Colonic mucosa (tissue), 4 donors: ENCODE data around the gene UFSP2. TPM values are rescaled to one million over a fixed set of nuclear protein-coding genes. Genes with fewer than 3 reads are reported as not detected.

ENCODE experiments used
- DNase-seq: peaks from one replicate; pipeline ENCODE4 v3.0.0-alpha.2; 2020
- H3K27ac ChIP-seq: fragments of 200-600 bp; one replicate; pipeline ENCODE4 v1.8.0; 2021
- H3K27me3 ChIP-seq: fragments of 200-600 bp; one replicate; pipeline ENCODE4 v1.8.0; 2021
- H3K36me3 ChIP-seq: fragments of 200-600 bp; one replicate; pipeline ENCODE4 v1.8.0; 2021
- H3K4me1 ChIP-seq: fragments of 200-600 bp; one replicate; pipeline ENCODE4 v1.8.0; 2021; ENCODE audit warnings: mild to moderate bottlenecking
- H3K4me3 ChIP-seq: fragments of 200-600 bp; one replicate; pipeline ENCODE4 v1.8.0; 2021
- H3K9ac ChIP-seq, 2 donors: one replicate each; pipeline ENCODE4 v1.7.0; 2013; ENCODE audit warnings: control low read depth in 2 of 2, low read depth in 2 of 2, low read length in 2 of 2
- H3K9me3 ChIP-seq: fragments of 200-600 bp; one replicate; pipeline ENCODE4 v1.8.0; 2021
- intact Hi-C: fragments of 100-400 bp; cut with DNase I; formaldehyde crosslinking; loops from one replicate; pipeline ENCODE4 v1.14.1; 2022
- total RNA-seq, 2 donors: library from RNA; stranded (reverse); fragmentation: NEBNext Ultra II Directional in 1 of 2; extraction: Animal tissue kit (Norgen Biotek cat#: 25700) in 1 of 2; gene quantifications; one replicate each; pipeline ENCODE4 v1.2.1, GENCODE V29; 2021
- TF ChIP-seq, protein P1 (sequence below): fragments of 200-600 bp; IDR thresholded peaks from one replicate; pipeline ENCODE4 v1.8.0; 2022; ENCODE audit warnings: antibody characterized with exemption, mild to moderate bottlenecking
- donor health status: healthy.
- donor health status: DM: no; HTN: no; CAD: no.
- donor health status: DM: no; HTN: no; CAD: no.

The UFSP2 gene
- total RNA-seq, 2 donors from 2014 or later = 22.0 to 23.5 TPM

DNA sequence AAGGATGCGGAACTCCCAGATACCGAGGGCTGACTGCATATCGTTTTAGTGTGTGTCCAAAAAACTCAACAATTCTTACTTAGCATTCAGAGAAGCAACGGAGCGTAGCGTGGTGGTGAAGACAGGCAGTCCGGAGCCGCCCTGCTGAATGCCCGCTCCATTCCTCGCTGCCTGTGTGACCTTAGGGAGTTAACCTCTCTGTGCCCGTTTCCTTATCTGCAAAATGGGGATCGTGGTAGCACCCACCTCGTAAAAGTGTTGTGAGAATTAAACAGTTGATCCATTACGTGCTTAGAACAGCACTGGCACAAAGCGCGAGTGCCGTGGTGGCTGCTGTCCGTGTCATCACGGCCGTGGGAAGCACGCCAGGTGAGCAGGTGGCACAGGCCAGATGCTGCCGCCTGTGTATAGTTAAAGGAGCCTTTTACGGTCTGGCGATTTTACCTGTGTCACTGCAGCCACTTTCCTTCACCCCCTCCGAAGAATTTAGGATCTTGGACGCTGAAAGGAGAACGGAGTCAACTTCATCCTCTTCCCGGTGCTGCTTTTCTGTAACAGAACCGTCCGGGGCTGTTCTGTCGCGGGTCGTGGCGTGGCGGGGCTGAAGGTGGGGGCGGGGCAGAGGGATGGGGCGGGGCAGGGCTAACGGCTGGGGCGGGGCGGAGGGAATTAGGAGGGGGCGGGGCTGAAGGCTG, 44.9 kb upstream of the UFSP2 start:
- Histone ChIP-seq H3K9me3 (no peaks in the 10 kb centered on the region), H3K27ac (peak overlapping the region; percentile 33), H3K4me3 (peak overlapping the region; percentile 56), H3K27me3 (no peaks in the 10 kb centered on the region), H3K4me1 (no peaks in the 10 kb centered on the region), H3K9ac (peak overlapping the region; percentile 51 to 86), H3K36me3 (no peaks in the 10 kb centered on the region)
- DNase-seq = peak; percentile 78
- TF ChIP-seq, protein P1, sequence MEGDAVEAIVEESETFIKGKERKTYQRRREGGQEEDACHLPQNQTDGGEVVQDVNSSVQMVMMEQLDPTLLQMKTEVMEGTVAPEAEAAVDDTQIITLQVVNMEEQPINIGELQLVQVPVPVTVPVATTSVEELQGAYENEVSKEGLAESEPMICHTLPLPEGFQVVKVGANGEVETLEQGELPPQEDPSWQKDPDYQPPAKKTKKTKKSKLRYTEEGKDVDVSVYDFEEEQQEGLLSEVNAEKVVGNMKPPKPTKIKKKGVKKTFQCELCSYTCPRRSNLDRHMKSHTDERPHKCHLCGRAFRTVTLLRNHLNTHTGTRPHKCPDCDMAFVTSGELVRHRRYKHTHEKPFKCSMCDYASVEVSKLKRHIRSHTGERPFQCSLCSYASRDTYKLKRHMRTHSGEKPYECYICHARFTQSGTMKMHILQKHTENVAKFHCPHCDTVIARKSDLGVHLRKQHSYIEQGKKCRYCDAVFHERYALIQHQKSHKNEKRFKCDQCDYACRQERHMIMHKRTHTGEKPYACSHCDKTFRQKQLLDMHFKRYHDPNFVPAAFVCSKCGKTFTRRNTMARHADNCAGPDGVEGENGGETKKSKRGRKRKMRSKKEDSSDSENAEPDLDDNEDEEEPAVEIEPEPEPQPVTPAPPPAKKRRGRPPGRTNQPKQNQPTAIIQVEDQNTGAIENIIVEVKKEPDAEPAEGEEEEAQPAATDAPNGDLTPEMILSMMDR = no peak
- intact Hi-C loops = loop anchor here (5.0 kb wide), 1 partner anchor 127 kb away; no protein-coding TSS in a partner anchor

DNA sequence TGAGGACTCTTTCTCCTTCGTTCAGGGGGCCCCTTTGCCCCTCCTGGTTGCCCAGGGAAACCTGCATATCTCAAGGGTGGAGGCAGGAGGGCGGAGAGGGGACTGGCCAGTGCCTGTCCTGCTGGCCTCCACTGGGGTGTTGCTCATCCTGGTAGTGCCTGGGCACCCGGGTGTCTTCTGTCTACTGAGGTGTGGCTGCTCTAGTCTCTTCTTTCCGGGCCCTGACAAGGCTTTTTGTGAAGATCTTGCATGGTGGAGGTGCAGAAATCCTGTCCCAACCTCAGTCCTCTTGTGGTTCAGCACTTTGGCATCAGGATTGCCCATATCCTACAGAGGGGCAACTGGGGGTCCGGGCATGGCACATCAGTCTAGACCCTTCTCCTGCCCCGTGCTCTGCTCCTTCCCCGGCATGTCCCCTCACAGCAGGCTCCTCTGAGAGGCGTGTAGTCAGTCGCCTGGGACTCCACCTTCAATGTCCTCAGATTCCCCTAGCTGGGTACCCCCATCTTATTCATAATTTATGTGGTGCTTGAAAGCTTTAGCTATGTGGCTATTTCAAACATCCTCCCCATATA, 43.9 kb upstream of the UFSP2 start:
- H3K4me1 ChIP-seq = no peaks in the 10 kb centered on the region
- H3K4me3 ChIP-seq = no peak overlapping the region
- H3K9ac ChIP-seq = no peak overlapping the region
- H3K36me3 ChIP-seq = no peaks in the 10 kb centered on the region
- DNase-seq = no peak
- no peaks in the 10 kb centered on the region for H3K27me3 ChIP-seq
- TF ChIP-seq, protein P1 = no peak
- no peaks in the 10 kb centered on the region for H3K9me3 ChIP-seq
- intact Hi-C loops = loop anchor here (5.0 kb wide), 2 partner anchors 42 to 128 kb away; partner anchors contain the start of gene UFSP2
- H3K27ac ChIP-seq = no peak overlapping the region

DNA sequence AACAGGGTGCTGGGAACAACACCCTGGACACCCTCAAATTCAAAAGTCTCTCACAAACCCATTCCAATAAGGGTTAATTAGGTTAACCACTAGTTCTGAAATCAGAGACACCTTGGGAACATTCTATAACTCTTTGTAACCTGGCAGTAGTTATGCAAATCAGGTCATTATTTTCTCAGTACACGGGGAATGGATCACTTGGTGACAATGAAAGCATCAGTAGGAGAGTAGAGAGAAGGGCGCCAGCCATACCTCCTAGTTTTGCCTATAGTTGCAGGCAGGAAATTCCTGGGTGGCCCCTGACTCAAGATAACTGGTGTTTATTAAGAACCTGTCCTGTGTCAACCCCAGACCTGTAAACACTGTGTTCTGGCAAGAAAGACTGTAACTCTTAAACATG, 43.2 kb upstream of the UFSP2 start:
- no peaks in the 10 kb centered on the region for H3K27me3 ChIP-seq
- no peaks in the 10 kb centered on the region for H3K36me3 ChIP-seq
- H3K9ac ChIP-seq = no peak overlapping the region
- H3K9me3 ChIP-seq = no peaks in the 10 kb centered on the region
- no peak overlapping the region for H3K27ac ChIP-seq
- intact Hi-C loops = loop anchor here (5.0 kb wide), 1 partner anchor 42 kb away; the partner anchor contains the start of gene UFSP2
- no peaks in the 10 kb centered on the region for H3K4me1 ChIP-seq
- no peak for DNase-seq
- TF ChIP-seq, protein P1 = no peak
- no peak overlapping the region for H3K4me3 ChIP-seq

DNA sequence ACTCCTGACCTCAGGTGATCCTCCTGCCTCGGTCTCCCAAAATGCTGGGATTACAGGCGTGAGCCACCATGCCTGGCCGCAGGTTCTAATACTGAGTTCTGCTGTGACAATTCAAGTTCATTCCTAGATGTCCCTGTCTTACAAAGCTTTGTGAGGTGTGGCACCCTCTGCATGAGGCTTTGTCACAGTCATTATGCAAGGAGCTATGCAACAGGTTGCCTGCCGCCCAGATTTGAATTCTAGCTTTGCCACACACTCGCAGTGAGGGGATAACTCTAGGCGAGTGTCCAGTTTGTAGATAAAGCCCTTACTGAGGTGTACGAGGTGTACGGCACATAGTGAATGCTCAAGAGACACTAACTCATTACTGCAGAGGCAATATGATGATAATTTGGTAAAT, 42.2 kb upstream of the UFSP2 start:
- H3K9me3 ChIP-seq = no peaks in the 10 kb centered on the region

DNA sequence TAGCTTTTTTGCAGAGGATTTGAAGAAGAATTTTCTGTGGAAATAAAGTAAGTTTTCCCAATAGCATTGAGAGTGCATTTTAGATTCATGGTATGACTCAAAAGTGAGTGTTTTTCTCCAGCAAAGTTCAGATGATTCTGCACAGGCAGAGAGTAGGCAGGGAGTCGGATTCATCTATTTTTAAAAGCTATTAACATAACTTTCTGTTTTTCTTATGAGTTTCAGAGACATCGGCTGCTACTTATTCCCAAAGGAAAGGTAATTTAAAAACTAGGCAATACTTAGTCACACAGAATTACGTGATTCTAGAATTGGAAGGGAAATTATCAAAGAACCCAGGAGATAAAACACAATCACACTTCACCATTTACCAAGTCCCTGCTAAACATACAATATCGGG, 41.3 kb upstream of the UFSP2 start:
- H3K4me1 ChIP-seq = no peaks in the 10 kb centered on the region
- TF ChIP-seq, protein P1 = no peak
- H3K9ac ChIP-seq = no peak overlapping the region
- intact Hi-C loops = loop anchor here (5.0 kb wide), 1 partner anchor 40 kb away; the partner anchor contains the start of gene UFSP2
- no peaks in the 10 kb centered on the region for H3K27me3 ChIP-seq
- no peak overlapping the region for H3K4me3 ChIP-seq
- no peak overlapping the region for H3K27ac ChIP-seq
- no peaks in the 10 kb centered on the region for H3K9me3 ChIP-seq
- no peaks in the 10 kb centered on the region for H3K36me3 ChIP-seq
- no peak for DNase-seq

More for the DNA sequence above, 42.2 kb upstream of the UFSP2 start:
- no peak overlapping the region for H3K9ac ChIP-seq
- intact Hi-C loops = loop anchor here (5.0 kb wide), 1 partner anchor 41 kb away; the partner anchor contains the start of gene UFSP2
- no peak for DNase-seq
- no peaks in the 10 kb centered on the region for H3K36me3 ChIP-seq
- H3K4me1 ChIP-seq = no peaks in the 10 kb centered on the region
- TF ChIP-seq, protein P1 = no peak
- H3K27ac ChIP-seq = no peak overlapping the region
- no peak overlapping the region for H3K4me3 ChIP-seq
- H3K27me3 ChIP-seq = no peaks in the 10 kb centered on the region
